SK-N-MC (cell line): ENCODE data around the gene VWA3A.
"Not testable (repeated sequence)": the region's sequence is repeated elsewhere in the genome, so short reads cannot be mapped to it uniquely, and the experiment has no call there.

ENCODE experiments used
- EZH2 ChIP-seq: fragments of 200-600 bp; sonication (generic); IDR thresholded peaks from one replicate; pipeline ENCODE4 v1.6.1; 2017; ENCODE audit warnings: antibody characterized with exemption
- FOXP2 ChIP-seq: optimal IDR thresholded peaks from 2 replicates; pipeline ENCODE3; 2011; ENCODE audit warnings: mild to moderate bottlenecking, moderate library complexity; ENCODE audit not compliant: insufficient read depth; ENCODE audit errors: extremely low read length, control extremely low read depth
- POLR2AphosphoS5 ChIP-seq: IDR thresholded peaks from 2 replicates; pipeline ENCODE4 v1.6.1; 2012; ENCODE audit warnings: mild to moderate bottlenecking, low read depth, low read length, borderline replicate concordance

DNA sequence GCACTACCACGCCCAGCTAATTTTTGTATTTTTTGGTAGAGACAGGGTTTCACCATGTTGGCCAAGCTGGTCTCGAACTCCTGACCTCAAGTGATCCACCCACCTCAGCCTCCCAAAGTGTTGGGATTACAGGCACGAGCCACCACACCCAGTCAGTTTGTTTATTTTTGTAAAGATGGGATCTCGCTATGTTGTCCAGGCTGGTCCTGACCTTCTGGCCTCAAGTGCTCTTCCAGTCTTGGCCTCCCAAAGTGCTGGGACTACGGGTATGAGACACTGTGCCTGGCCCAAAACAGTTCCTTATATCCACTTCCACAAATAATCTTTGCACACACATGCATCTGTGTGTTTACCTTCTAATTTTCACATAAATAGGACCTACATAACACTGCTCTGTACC lies 19.3 kb downstream of the VWA3A start:
- not testable (repeated sequence) for TF ChIP-seq EZH2, POLR2AphosphoS5, FOXP2
